Skeletal muscle cell (primary cell): ENCODE data around the gene DNAJB5.
"Not testable (repeated sequence)": the region's sequence is repeated elsewhere in the genome, so short reads cannot be mapped to it uniquely, and the experiment has no call there.

Experiments
- DNase-seq: peaks from one replicate; pipeline ENCODE4 v3.0.0-alpha.2; 2010; ENCODE audit warnings: low read depth
- H3K4me3 ChIP-seq: 2 replicates; pipeline ENCODE4 v1.5.1; 2011; ENCODE audit warnings: low read depth, mild to moderate bottlenecking, control low read depth, low read length, moderate library complexity

The DNAJB5 gene

DNA sequence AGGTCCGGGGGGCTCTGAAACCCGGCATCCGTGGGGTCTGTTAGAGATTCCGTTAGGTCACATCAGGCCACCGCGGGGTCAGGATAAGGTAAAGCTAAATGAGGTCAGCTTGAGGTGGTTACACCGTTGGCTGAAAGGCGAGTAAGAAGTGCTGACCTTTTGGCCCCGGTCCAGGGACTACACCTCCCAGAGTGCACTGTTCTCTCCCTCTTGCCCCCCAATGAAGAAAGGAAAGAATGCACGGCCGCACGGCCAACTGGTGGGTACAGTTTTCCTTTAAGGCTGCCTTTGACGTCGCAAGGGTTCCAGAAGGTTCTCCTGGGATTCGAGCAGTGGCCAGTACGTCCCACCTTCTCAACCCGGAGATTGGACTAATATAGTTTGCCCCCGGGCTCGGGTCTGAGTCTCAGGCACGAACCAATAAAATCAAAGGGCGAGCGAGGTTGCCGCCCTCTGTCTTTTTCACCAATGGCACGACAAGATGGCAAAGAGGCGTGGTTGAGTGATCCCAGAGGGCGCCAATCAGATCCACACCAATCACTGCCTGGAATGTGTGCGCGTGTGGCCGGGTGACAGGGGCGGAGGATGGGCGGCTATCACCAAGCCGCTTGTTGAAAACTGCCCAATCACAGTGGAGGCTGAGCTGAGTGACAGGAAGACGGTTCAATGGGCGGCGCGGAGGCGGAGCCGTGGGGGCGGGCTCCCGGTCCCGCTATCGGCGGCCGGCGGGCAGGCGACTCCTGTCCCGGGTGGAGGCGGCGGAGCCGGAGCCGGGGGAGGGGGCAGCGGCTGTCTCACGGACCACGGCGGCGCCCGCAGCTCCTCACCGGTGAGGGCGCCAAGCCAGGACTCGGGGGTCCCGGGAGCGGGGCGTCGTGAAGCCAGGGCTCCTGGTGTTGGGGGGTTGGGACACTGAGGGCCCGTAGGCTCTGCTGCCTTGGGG is at the start of gene DNAJB5:
Gene DNAJB5, plus strand, starts transcription at position 743 of the 943 bp plus-strand sequence. CDS start 886 bp downstream, outside the sequence.
- H3K4me3 ChIP-seq: peak within 1 kb of the TSS; percentile 90
- peak; percentile 99 for DNase-seq

DNA sequence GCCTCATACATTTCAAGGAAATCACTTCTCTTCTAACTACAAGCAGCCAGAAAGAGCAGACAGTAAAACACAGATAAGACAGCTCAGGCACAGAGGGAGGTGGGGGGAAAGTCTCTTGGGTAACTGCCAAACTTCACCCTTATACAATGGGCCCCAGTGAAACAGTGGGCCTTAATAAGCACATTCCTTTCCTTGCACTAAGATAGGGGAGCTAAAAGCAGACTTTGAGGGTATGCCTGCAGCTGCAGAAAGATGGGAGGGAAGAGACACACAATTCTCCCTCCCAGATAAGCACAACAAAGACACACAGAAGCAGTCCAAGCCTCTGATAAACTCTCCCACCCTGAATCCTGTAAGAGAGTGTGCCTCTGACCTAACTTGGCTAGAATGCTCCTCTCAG is 49.6 kb upstream of the DNAJB5 start:
- H3K4me3 ChIP-seq, DNase-seq: not testable (repeated sequence)

DNA sequence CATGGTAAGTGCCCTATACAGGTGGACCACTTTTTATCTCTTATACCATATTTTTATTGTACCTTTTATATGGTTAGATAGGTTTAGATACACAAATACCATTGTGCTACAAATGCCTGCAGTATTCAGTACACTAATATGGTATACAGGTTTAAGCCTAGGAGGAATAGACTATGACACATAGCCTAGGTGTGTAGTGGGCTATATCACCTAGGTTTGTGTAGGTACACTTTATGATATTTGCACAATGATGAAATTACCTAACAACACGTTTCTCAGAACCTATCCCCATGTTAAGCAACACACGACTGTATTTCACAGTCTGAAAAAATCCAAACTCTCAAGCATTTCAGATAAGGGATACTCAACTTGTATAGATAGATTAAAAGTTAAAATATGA is 41.1 kb upstream of the DNAJB5 start:
- H3K4me3 ChIP-seq: no peak overlapping the region

DNA sequence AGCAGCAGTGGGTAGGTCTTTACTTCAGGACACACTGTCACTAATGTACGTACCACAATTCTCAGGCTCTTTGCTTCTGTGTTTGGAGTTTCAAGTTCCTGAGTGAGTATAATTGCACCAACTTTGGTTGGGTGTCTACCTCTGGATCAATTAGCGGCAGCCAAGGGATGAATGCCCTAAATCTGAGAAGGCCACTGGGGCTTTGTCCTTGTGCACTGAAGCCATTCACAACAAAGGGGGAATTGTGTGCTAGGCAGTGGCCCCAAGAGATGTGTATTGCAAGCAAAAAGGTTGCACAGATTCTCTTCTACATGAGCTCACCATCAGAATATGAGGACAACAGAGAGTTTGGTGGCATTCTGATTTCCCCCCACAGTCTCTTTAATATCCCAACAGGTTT is 35.3 kb upstream of the DNAJB5 start:
- H3K4me3 ChIP-seq: no peak overlapping the region
- no peak for DNase-seq

More for the DNA sequence above, 41.1 kb upstream of the DNAJB5 start:
- no peak for DNase-seq

DNA sequence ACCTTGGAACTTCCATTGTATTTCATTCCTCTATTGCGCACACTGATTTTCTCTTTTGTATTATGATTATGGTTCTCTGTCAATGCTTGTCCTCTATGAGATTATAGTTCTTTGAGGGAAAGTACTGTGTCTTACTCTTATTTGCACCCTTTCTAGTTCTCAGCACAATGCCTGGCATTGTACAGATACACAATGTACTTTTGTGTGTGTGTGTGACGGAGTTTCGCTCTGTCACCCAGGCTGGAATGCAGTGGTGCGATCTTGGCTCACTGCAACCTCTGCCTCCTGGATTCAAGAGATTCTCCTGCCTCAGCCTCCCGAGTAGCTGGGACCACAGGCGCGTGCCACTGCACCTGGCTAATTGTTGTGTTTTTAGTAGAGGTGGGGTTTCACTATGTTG is 33.5 kb upstream of the DNAJB5 start:
- H3K4me3 ChIP-seq, DNase-seq: not testable (repeated sequence)

DNA sequence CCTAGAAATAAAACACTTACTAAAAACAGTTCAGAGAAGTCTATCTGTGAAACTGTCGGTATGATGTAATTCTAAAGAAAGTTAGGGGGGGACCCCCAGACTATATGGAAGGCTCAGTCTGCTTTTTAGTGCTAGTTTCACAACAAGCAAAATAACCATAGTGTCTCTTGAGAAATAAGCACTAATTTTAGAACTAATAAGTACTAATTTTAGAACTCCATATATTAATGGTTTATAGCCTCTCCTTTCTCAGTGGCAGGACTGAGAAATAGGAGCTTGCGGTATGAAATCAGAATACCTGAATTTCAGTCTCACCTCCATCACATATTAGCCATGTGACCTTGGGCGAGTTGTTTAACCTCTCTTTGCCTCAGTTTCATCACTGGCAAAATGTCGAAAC is 32.9 kb upstream of the DNAJB5 start:
- H3K4me3 ChIP-seq: no peak overlapping the region
- DNase-seq: no peak

DNA sequence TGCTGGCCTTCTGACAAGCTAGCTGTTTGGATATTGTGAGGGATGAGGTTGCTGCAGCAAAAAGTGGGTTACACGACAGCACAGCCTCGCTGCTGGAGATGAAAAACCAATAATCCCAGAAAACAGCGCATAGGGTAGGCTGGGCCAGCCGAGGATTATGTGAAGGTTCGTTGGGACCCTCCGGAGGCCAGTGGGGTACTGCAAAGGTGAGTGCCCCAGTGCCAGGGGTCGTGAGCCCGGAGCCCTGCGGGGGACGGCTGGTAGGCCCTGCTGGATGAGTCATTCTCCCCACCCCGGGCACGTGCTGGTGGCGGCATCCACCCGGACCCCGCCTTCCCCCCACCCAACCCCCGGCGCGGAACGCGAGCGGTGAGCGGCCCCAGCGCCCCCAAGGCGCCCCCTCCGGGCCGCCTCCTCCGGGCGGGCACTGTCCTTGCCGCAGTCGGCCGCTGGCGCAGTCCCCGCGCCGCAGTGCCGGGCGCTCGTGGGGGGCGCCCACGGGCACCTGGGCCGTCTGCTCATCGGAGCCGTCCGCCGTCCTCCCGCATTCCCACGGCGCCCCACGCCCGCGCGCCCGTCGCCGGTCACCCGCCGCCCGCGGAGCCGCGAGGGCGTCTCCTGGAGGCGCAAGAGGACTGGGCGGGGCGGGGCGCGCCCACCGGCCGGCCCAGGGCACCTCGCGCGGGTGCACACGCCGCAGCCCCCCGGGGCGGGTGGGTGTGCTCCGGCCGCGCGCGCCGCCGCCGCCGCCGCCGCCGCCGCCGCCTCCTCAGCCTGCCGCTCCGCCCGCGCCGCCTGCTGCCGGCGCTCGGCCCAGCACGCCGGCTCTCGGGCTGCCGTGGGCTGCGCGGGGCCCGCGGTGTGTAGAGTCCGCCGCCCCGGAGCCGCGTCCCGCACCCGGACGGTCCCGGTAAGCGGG is 31.8 kb upstream of the DNAJB5 start, which contains the start of gene PHF24:
Gene PHF24, plus strand, starts transcription at position 794 of the 919 bp plus-strand sequence. CDS start 13,014 bp downstream, outside the sequence.
- H3K4me3 ChIP-seq: peak within 1 kb of the TSS; percentile 32
- DNase-seq: no peak

DNA sequence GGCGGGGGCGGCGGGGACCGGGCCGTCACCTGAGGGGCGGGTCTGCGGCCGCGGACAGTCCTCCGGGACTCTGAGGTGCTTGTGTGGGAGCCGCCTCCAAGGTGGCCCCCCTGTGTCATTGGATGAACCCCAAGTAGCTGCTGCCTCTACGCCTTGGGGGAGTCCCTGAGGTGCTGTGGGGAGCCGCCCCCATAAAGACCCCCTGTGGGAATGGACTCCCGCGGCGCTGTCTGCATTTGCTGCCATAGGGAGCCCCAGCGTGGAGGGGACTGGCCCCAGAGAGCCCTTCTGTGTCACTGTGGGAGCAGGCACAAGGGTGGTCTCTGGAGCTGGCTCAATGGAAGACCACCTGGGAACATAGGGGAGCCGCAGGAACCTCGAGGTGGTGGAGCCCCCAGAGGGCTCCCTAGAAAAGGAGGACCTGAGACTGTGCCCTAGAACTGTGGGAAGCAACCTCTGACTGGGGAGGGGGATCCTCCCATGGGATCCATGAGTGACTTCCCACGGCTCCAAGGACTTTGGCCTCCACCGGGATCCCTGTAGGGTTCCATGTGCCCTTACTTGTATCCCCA is 31.0 kb upstream of the DNAJB5 start:
- H3K4me3 ChIP-seq: peak overlapping the region; percentile 32
- DNase-seq: no peak

DNA sequence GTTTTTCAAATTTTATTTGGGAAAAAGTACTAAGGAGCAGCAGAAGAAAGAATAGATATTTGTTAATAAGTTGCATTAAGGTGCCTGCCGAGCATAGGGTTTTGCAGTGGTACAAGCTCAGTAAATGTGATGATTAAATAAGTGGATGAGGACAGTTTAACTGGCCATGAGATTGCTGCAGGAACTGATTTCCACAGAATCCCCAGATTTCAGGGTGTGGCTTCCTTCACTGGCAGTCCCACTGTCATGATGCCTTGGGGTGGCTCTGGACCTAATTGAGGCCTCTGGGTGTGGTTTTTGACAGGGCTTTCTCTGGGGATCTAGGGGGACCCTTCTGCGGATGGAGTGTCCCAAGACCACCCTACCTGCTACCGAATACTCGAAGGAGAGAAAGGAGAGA is 30.1 kb upstream of the DNAJB5 start:
- H3K4me3 ChIP-seq: no peak overlapping the region
- DNase-seq: no peak

- DNase-seq: peak; percentile 17
- H3K4me3 ChIP-seq: no peak overlapping the region
These were observed 27.7 kb upstream of the DNAJB5 start for GRCh38 chr9:34961574-34962490.

- no peak overlapping the region for H3K4me3 ChIP-seq
- DNase-seq: no peak
These were observed 27.0 kb upstream of the DNAJB5 start for GRCh38 chr9:34962546-34962945.

GRCh38 chr9:34963552-34963951 is 26.0 kb upstream of the DNAJB5 start:
- DNase-seq: no peak
- no peak overlapping the region for H3K4me3 ChIP-seq

DNA sequence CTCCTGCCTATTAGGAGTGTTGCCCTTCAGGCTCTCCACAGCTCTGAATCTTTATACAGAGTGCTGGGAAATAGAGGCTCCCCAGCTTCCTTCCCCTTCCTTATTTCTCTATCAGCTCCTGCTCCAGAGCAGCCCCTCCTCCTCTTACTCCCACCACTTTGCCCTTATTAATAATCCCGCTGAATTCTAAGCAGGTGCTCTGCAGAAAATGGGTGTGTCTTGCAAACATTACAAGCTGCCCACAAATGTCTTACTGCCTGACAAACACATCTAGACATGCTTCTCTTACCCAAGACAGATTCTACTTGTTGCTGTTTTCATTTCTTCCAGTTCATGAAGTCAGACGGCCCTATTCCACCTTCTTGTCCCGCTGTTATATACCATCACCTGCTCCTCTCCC is 25.1 kb upstream of the DNAJB5 start:
- no peak overlapping the region for H3K4me3 ChIP-seq
- DNase-seq: no peak

GRCh38 chr9:34971146-34971811 is 18.3 kb upstream of the DNAJB5 start:
- DNase-seq: no peak
- no peak overlapping the region for H3K4me3 ChIP-seq

DNA sequence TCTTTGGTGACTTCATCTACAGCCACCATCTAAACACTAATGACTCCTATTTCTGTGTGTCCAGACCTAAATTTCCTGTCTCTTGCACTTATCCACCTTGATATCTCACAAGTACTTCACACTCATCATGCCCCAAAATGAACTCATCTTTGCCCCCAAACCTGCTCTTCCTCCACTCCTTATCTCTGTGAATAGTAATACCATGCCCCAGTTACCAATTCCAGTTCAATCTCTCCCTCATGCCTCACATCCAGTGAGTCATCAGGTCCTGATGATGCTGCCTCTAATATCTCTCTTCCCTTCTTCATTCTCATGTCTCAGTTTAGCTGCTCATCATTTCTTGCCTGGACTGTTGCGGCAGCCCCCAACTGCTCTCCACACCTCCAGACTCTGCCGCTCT is 14.9 kb upstream of the DNAJB5 start:
- no peak for DNase-seq
- no peak overlapping the region for H3K4me3 ChIP-seq

GRCh38 chr9:34976441-34976840 is 13.1 kb upstream of the DNAJB5 start:
- no peak for DNase-seq
- no peak overlapping the region for H3K4me3 ChIP-seq

DNA sequence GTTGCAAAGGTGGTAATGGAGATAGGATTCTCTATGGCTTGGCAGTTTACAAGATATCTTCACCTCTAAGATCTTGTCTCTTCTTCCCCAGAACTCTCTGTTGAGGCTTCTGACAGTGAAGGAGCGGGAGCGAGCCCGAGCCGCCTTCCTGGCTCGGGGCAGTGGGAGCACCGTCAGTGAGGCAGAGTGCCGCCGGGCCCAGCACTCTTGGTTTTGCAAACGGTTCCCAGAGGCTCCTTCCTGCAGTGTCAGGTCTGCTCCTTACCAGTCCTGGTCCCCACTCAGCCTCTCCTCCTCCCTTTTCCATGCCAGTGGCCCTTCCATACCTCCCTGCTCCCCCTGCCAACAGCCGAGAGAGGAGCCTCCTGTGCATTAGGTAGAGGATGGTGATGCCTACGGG is 12.6 kb upstream of the DNAJB5 start:
- no peak for DNase-seq
- no peak overlapping the region for H3K4me3 ChIP-seq

- H3K4me3 ChIP-seq: no peak overlapping the region
- no peak for DNase-seq
These were observed 9.3 kb upstream of the DNAJB5 start for GRCh38 chr9:34980181-34980761.
